Osteoblast (primary cell): ENCODE results near the gene ZNF185. TPM values are rescaled to one million over a fixed set of nuclear protein-coding genes. Genes with fewer than 3 reads are reported as not detected.
A peak's percentile ranks its signal among the peaks of the same experiment; 100 is the strongest.

ENCODE experiments used
- DNase-seq: peaks from one replicate; pipeline ENCODE4 v3.0.0; 2011; ENCODE audit warnings: low spot score, mixed read lengths; ENCODE audit not compliant: insufficient read length; ENCODE audit errors: missing footprints
- H2AFZ ChIP-seq: 2 replicates; pipeline ENCODE4 v1.6.0; 2011; ENCODE audit warnings: mild to moderate bottlenecking, low read length
- H3K27ac ChIP-seq: 2 replicates; pipeline ENCODE4 v1.5.1; 2011; ENCODE audit warnings: mild to moderate bottlenecking, low read depth, low read length, moderate library complexity
- H3K27me3 ChIP-seq: 2 replicates; pipeline ENCODE4 v1.6.0; 2012; ENCODE audit warnings: mild to moderate bottlenecking, control low read depth, inconsistent platforms, low read length, moderate library complexity; ENCODE audit not compliant: insufficient read depth
- H3K36me3 ChIP-seq: 2 replicates; pipeline ENCODE4 v1.5.1; 2011; ENCODE audit warnings: mild to moderate bottlenecking, low read length, control low read depth, moderate library complexity; ENCODE audit not compliant: insufficient read depth
- H3K4me1 ChIP-seq: 2 replicates; pipeline ENCODE4 v1.5.1; 2011; ENCODE audit warnings: mild to moderate bottlenecking, low read length, control low read depth, moderate library complexity; ENCODE audit not compliant: insufficient read depth
- H3K4me2 ChIP-seq: 2 replicates; pipeline ENCODE4 v1.6.0; 2011; ENCODE audit warnings: mild to moderate bottlenecking, low read length; ENCODE audit not compliant: insufficient read depth
- H3K4me3 ChIP-seq: fragments of 200-600 bp; sonication (generic); 3 replicates; pipeline ENCODE4 v1.5.1; 2012; ENCODE audit warnings: mild to moderate bottlenecking, low read length, inconsistent platforms; ENCODE audit not compliant: insufficient read depth
- H3K79me2 ChIP-seq: 2 replicates; pipeline ENCODE4 v1.6.0; 2012; ENCODE audit warnings: mild to moderate bottlenecking, low read length, control low read depth, inconsistent platforms; ENCODE audit not compliant: insufficient read depth
- H3K9me3 ChIP-seq: 2 replicates; pipeline ENCODE4 v1.5.1; 2011; ENCODE audit warnings: low read depth, low read length, control low read depth
- H4K20me1 ChIP-seq: 2 replicates; pipeline ENCODE4 v1.6.0; 2012; ENCODE audit warnings: mild to moderate bottlenecking, low read length, control low read depth; ENCODE audit not compliant: insufficient read depth
- CTCF ChIP-seq: IDR thresholded peaks from 2 replicates; pipeline ENCODE4 v1.5.1; 2011; ENCODE audit warnings: mild to moderate bottlenecking, low read depth, low read length, moderate library complexity; ENCODE audit errors: extremely low read depth
- total RNA-seq: library from RNA; depleted of rRNA; stranded (reverse); fragments of >200 nt; gene quantifications from 2 replicates; pipeline ENCODE4 v1.2.3, GENCODE V29; 2012

The ZNF185 gene
- total RNA-seq, 1 donor: 1.1 TPM

GRCh38 chrX:152913346-152913745 is 15.5 kb downstream of the ZNF185 start:
- no peak for TF ChIP-seq CTCF
- DNase-seq: no peak
- Histone ChIP-seq H3K4me2 (no peak overlapping the region), H3K79me2 (no peaks in the 10 kb centered on the region), H3K27me3 (no peaks in the 10 kb centered on the region), H3K27ac (no peak overlapping the region), H3K9me3 (no peaks in the 10 kb centered on the region), H3K4me3 (no peak overlapping the region), H3K36me3 (no peaks in the 10 kb centered on the region), H4K20me1 (peaks cover 3% of the 10 kb centered on the region), H2AFZ (no peak overlapping the region), H3K4me1 (peaks cover 7% of the 10 kb centered on the region)

- H3K79me2 ChIP-seq: no peaks in the 10 kb centered on the region
- no peaks in the 10 kb centered on the region for H3K36me3 ChIP-seq
- H3K4me2 ChIP-seq: no peak overlapping the region
- H3K27ac ChIP-seq: no peak overlapping the region
- no peak overlapping the region for H3K4me3 ChIP-seq
- no peaks in the 10 kb centered on the region for H3K27me3 ChIP-seq
- no peak for TF ChIP-seq CTCF
- peaks cover 7% of the 10 kb centered on the region for H3K4me1 ChIP-seq
- H3K9me3 ChIP-seq: no peaks in the 10 kb centered on the region
- no peak overlapping the region for H2AFZ ChIP-seq
- peaks cover 3% of the 10 kb centered on the region for H4K20me1 ChIP-seq
- no peak for DNase-seq
Observed at GRCh38 chrX:152913910-152914309, 16.0 kb downstream of the ZNF185 start.

GRCh38 chrX:152915541-152916241 is 17.8 kb downstream of the ZNF185 start:
- Histone ChIP-seq H3K4me1 (peaks cover 7% of the 10 kb centered on the region), H3K27me3 (no peaks in the 10 kb centered on the region), H3K79me2 (no peaks in the 10 kb centered on the region), H3K27ac (no peak overlapping the region), H4K20me1 (peaks cover 3% of the 10 kb centered on the region), H3K4me3 (no peak overlapping the region), H3K9me3 (no peaks in the 10 kb centered on the region), H2AFZ (no peak overlapping the region), H3K4me2 (peak overlapping the region; percentile 15), H3K36me3 (no peaks in the 10 kb centered on the region)
- DNase-seq: peak; percentile 88
- TF ChIP-seq CTCF: peak; percentile 61

GRCh38 chrX:152917656-152918579 is 20.1 kb downstream of the ZNF185 start:
- peak; percentile 74 for DNase-seq

More at GRCh38 chrX:152917656-152918579, 20.1 kb downstream of the ZNF185 start:
- no peaks in the 10 kb centered on the region for H3K79me2 ChIP-seq
- H3K27me3 ChIP-seq: peaks cover under 1% of the 10 kb centered on the region
- no peak overlapping the region for H3K27ac ChIP-seq
- no peak overlapping the region for H3K4me3 ChIP-seq
- H2AFZ ChIP-seq: no peak overlapping the region
- H3K9me3 ChIP-seq: no peaks in the 10 kb centered on the region
- no peaks in the 10 kb centered on the region for H4K20me1 ChIP-seq
- H3K4me1 ChIP-seq: peaks cover 7% of the 10 kb centered on the region
- TF ChIP-seq CTCF: no peak
- no peaks in the 10 kb centered on the region for H3K36me3 ChIP-seq
- no peak overlapping the region for H3K4me2 ChIP-seq
